ENCODE measurements around the gene DOCK11.
"Not testable (repeated sequence)": the region's sequence is repeated elsewhere in the genome, so short reads cannot be mapped to it uniquely, and the experiment has no call there.

DOCK11 gene

DNA sequence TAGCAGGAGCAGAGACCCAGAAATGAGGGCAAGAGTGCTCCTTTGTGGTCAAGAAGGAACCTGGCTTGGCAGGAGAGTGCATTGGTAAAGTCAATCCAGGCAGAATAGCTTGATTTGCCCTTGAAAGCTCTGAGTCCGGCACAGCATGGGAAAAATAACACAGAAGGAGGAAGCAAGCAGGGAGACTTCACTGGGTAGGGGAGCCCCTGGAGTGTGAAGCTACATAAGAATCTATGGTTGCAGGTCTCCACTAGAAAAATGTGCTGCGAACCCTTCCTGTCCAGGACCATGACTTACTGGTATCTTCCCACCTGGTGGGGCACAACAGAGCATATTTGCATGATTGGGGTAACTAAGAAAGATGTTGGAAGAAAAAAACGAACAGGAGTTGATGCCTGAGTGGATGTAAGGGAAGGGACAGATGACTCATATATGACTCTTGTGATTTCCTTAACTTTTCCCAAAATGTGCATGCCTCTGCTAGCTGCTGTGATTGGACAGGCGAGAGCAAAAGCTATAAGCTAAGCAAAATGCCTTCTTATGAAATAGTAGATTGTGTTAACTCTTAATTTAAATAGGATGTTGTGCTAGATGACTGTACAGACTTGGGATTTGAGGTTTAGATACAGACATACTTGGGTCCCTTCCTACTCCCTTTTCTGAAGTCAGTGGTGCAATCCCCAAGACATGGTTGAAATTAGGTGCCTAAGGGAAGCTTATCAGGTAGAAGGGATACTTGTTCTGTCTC is 235.1 kb downstream of the DOCK11 start:
- Mint-ChIP-seq H3K9me3 (peaks cover 3 to 4% of the 10 kb centered on the region in 2 donors), H3K4me1 (peaks cover 22 to 65% of the 10 kb centered on the region in 2 donors), H3K4me3 (peak overlapping the region; percentile 3 to 55), H3K36me3 (peaks cover 15 to 26% of the 10 kb centered on the region in 2 donors), H3K27me3 (no peaks in the 10 kb centered on the region), H3K27ac (no peak overlapping the region)
- DNase-seq (no peak), ATAC-seq (replicated peaks) (no peak)

DNA sequence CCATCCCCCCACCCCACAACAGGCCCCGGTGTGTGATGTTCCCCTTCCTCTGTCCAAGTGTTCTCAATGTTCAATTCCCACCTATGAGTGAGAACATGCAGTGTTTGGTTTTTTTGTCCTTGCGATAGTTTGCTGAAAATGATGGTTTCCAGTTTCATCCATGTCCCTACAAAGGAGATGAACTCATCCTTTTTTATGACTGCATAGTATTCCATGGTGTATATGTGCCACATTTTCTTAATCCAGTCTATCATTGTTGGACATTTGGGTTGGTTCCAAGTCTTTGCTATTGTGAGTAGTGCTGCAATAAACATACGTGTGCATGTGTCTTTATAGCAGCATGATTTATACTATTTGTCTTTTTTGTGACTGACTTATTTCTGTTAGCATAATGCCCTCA is 236.9 kb downstream of the DOCK11 start:
- Mint-ChIP-seq H3K36me3 (peaks cover 24 to 44% of the 10 kb centered on the region in 2 donors), H3K4me1 (peaks cover 26 to 73% of the 10 kb centered on the region in 2 donors), H3K9me3 (peaks cover 9 to 12% of the 10 kb centered on the region in 2 donors)
- ATAC-seq (replicated peaks); H3K27ac Mint-ChIP-seq; H3K27me3 Mint-ChIP-seq; H3K4me3 Mint-ChIP-seq; DNase-seq: not testable (repeated sequence)

DNA sequence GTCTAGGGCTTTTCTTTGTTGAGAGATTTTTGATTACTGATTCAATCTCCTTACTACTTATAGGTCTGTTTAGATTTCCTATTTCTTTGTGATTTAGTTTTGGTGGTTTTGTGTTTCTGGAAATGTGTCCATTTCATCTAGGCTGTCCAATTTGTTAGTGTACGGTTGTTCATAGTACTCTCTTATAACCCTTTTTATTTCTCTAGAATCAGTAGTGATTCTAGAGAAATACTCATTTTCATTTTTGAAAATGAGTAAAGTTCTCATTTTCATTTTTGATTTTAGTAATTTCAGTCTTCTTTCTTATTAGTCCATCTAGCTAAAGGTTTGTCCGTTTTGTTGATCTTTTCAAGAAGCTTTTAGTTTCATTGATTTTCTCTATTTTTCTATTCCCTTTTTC is 239.3 kb downstream of the DOCK11 start:
- peaks cover 25 to 49% of the 10 kb centered on the region in 2 donors for H3K36me3 Mint-ChIP-seq
- ATAC-seq (replicated peaks) (peak; percentile 55 to 60), DNase-seq (no peak)
- peak overlapping the region; percentile 72 for H3K27ac Mint-ChIP-seq
- no peaks in the 10 kb centered on the region for H3K27me3 Mint-ChIP-seq
- peak overlapping the region; percentile 71 to 79 for H3K4me3 Mint-ChIP-seq
- H3K9me3 Mint-ChIP-seq, result peaks cover 9 to 12% of the 10 kb centered on the region in 2 donors
- H3K4me1 Mint-ChIP-seq, result peaks cover 27 to 64% of the 10 kb centered on the region in 2 donors

All from stimulated activated naive B cell treated with anti-CD40 and anti-IgM and Interleukin-4, amounts not matched to agents 10 μg/mL and 1 μg/mL and 100 μg/mL, for 72 hours (primary cell).